HG02571 (cell line): ENCODE results near the gene CDHR2.

Experiments used
- ATAC-seq: cut with Tn5 transposase; IDR thresholded peaks from one replicate; pipeline ENCODE4 v1.9.1; 2021; ENCODE audit warnings: mild to moderate bottlenecking, moderate library complexity; ENCODE audit not compliant: unreplicated experiment

CDHR2 gene

GRCh38 chr5:176548967-176549444 lies at the start of gene CDHR2:
Gene CDHR2 (plus strand): TSS chr5:176549342. CDS start chr5:176565353, 16,011 bp downstream.
- ATAC-seq, result no peak

GRCh38 chr5:176500511-176500910 lies 48.6 kb upstream of the CDHR2 start:
- no peak for ATAC-seq

GRCh38 chr5:176501333-176501732 lies 47.8 kb upstream of the CDHR2 start:
- no peak for ATAC-seq

- ATAC-seq, result no peak
Observed at GRCh38 chr5:176503496-176503895, 45.6 kb upstream of the CDHR2 start.

- no peak for ATAC-seq
Observed at GRCh38 chr5:176507911-176508310, 41.2 kb upstream of the CDHR2 start.

- no peak for ATAC-seq
Observed at GRCh38 chr5:176508603-176509002, 40.5 kb upstream of the CDHR2 start.

GRCh38 chr5:176513788-176514187 lies 35.4 kb upstream of the CDHR2 start:
- no peak for ATAC-seq

GRCh38 chr5:176514244-176514950 lies 34.7 kb upstream of the CDHR2 start:
- ATAC-seq, result no peak

GRCh38 chr5:176515396-176515795 lies 33.7 kb upstream of the CDHR2 start:
- ATAC-seq, result no peak

GRCh38 chr5:176517053-176517661 lies 32.0 kb upstream of the CDHR2 start:
- no peak for ATAC-seq

GRCh38 chr5:176519810-176520720 lies 29.1 kb upstream of the CDHR2 start:
- no peak for ATAC-seq

- ATAC-seq, result no peak
Observed at GRCh38 chr5:176521286-176521685, 27.9 kb upstream of the CDHR2 start.

GRCh38 chr5:176521699-176522263 lies 27.4 kb upstream of the CDHR2 start:
- ATAC-seq, result no peak

GRCh38 chr5:176524138-176524537 lies 25.0 kb upstream of the CDHR2 start:
- ATAC-seq, result no peak

GRCh38 chr5:176524987-176525386 lies 24.2 kb upstream of the CDHR2 start:
- ATAC-seq, result no peak

- ATAC-seq, result no peak
Observed at GRCh38 chr5:176525677-176526076, 23.5 kb upstream of the CDHR2 start.

GRCh38 chr5:176526462-176526861 lies 22.7 kb upstream of the CDHR2 start:
- no peak for ATAC-seq

- ATAC-seq, result no peak
Observed at GRCh38 chr5:176527246-176528222, 21.6 kb upstream of the CDHR2 start.

GRCh38 chr5:176528301-176528700 lies 20.8 kb upstream of the CDHR2 start:
- ATAC-seq, result no peak

- ATAC-seq, result no peak
Observed at GRCh38 chr5:176528761-176529115, 20.4 kb upstream of the CDHR2 start.
